ENCODE data around the gene ERCC3. TPM values are rescaled to one million over a fixed set of nuclear protein-coding genes. Genes with fewer than 3 reads are reported as not detected.

Gene ERCC3
- total RNA-seq, 1 donor from 2014 or later: 52.9 TPM

DNA sequence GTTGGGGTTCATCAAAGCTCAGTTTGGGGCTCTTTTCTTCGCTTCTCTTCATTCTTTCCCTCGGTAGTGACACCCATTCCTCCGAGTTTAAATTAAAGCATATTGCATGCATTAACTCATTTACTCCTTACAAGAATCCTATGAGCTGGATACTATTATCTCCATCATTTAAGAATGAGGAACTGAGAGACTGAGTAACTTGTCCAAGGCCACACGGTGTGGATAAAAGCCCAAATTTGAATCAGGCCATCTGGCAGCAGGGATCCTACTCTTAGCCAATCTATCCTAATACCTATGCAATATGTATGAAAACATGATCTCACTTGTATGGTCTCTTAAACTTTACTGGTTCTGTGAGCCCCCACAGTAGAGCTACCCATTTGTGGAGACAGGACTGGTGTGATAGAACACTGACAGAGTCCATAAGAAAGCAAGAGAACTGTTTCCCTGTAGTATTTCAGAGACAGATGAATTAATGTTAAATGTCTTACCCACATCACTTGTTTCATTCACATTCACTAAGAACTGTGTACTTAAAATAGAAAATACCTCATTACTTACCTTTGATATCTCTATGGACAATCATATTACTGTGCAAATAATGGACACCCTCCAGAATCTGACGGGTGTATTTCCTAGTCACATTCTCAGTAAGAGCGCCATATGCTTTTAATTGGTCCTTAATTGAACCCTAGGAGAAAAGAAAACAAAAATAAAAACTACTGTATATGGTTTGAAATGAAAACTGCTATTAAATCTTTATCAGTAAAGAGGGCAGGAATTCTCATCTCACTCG lies 20.4 kb upstream of the ERCC3 start:
- Mint-ChIP-seq H3K27me3 (no peaks in the 10 kb centered on the region), H3K27ac (no peak overlapping the region), H3K9me3 (no peaks in the 10 kb centered on the region), H3K36me3 (peaks cover 40% of the 10 kb centered on the region), H3K4me3 (no peak overlapping the region), H3K4me1 (ENCODE audit: unreplicated experiment) (no peaks in the 10 kb centered on the region)
- no peak for DNase-seq (ENCODE audit: extremely low spot score, unreplicated experiment)
- TF ChIP-seq, protein P1, sequence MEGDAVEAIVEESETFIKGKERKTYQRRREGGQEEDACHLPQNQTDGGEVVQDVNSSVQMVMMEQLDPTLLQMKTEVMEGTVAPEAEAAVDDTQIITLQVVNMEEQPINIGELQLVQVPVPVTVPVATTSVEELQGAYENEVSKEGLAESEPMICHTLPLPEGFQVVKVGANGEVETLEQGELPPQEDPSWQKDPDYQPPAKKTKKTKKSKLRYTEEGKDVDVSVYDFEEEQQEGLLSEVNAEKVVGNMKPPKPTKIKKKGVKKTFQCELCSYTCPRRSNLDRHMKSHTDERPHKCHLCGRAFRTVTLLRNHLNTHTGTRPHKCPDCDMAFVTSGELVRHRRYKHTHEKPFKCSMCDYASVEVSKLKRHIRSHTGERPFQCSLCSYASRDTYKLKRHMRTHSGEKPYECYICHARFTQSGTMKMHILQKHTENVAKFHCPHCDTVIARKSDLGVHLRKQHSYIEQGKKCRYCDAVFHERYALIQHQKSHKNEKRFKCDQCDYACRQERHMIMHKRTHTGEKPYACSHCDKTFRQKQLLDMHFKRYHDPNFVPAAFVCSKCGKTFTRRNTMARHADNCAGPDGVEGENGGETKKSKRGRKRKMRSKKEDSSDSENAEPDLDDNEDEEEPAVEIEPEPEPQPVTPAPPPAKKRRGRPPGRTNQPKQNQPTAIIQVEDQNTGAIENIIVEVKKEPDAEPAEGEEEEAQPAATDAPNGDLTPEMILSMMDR (conservative IDR thresholded peaks at IDR 0.05): no peak

DNA sequence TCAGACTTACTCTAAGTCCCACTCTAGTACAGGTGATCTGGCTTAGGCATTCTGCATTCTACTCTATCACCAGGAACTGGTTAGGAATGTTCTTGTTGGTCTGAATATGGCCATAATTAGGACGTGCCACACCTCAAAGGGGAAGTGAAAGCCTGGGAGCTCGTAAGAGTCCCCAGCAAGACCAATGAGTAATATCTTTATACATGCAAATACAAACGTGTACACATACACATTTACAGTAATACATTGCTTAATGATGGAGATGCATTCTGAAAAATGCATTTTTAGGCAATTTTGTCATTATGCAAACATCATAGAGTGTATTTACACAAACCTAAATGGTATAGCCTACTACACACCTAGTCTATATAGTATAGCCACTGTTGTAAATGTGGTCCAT lies 19.5 kb upstream of the ERCC3 start:
- H3K4me3 Mint-ChIP-seq: no peak overlapping the region
- H3K36me3 Mint-ChIP-seq: peaks cover 36% of the 10 kb centered on the region
- no peaks in the 10 kb centered on the region for H3K27me3 Mint-ChIP-seq
- H3K9me3 Mint-ChIP-seq: no peaks in the 10 kb centered on the region
- H3K27ac Mint-ChIP-seq: no peak overlapping the region
- no peak for DNase-seq (ENCODE audit: extremely low spot score, unreplicated experiment)
- TF ChIP-seq, protein P1 (conservative IDR thresholded peaks at IDR 0.05): no peak
- no peaks in the 10 kb centered on the region for H3K4me1 Mint-ChIP-seq (ENCODE audit: unreplicated experiment)

DNA sequence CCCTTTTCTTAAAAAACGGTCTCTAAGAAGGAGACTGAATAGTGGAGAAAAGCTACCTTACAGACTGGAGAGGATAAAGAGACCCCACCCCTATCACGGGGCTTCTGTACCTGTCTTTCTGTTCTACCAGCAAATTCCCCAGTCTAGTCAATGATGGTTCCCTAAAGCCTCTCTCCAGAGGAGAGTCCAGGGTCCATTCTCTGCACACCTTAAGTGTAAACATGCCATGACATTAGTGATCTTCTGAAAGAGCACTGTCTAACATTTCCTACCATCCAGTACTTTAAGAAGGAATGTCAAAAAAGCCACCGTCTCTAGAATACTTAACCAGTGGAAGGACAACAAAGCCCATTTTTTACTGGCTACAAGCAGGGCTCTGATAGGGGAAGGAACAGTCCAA lies 17.0 kb upstream of the ERCC3 start:
- no peaks in the 10 kb centered on the region for H3K27me3 Mint-ChIP-seq
- no peak overlapping the region for H3K27ac Mint-ChIP-seq
- H3K36me3 Mint-ChIP-seq: peaks cover 34% of the 10 kb centered on the region
- DNase-seq (ENCODE audit: extremely low spot score, unreplicated experiment): no peak
- no peaks in the 10 kb centered on the region for H3K4me1 Mint-ChIP-seq (ENCODE audit: unreplicated experiment)
- no peak overlapping the region for H3K4me3 Mint-ChIP-seq
- TF ChIP-seq, protein P1 (conservative IDR thresholded peaks at IDR 0.05): no peak
- no peaks in the 10 kb centered on the region for H3K9me3 Mint-ChIP-seq

DNA sequence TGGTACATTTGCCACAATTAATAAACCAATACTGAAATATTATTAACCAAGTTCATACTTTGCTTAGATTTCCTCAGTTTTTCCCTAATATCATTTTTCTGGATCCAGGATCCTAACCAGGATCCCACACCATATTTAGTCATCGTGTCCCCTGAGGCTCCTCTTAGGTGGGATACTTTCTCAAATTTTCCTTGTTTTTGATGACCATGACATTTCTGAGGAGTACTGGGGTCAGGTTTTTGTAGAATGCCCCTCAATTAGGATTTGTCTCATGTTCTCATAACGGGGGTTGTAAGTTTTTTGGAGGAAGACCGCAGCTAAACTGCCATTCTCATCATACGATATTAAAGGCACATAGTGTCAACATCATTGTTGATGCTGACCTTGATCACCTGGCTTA lies 15.5 kb upstream of the ERCC3 start:
- Mint-ChIP-seq H3K27ac (no peak overlapping the region), H3K9me3 (no peaks in the 10 kb centered on the region), H3K4me1 (ENCODE audit: unreplicated experiment) (no peaks in the 10 kb centered on the region), H3K36me3 (peaks cover 27% of the 10 kb centered on the region), H3K4me3 (no peak overlapping the region), H3K27me3 (no peaks in the 10 kb centered on the region)
- TF ChIP-seq, protein P1 (conservative IDR thresholded peaks at IDR 0.05): no peak
- no peak for DNase-seq (ENCODE audit: extremely low spot score, unreplicated experiment)

DNA sequence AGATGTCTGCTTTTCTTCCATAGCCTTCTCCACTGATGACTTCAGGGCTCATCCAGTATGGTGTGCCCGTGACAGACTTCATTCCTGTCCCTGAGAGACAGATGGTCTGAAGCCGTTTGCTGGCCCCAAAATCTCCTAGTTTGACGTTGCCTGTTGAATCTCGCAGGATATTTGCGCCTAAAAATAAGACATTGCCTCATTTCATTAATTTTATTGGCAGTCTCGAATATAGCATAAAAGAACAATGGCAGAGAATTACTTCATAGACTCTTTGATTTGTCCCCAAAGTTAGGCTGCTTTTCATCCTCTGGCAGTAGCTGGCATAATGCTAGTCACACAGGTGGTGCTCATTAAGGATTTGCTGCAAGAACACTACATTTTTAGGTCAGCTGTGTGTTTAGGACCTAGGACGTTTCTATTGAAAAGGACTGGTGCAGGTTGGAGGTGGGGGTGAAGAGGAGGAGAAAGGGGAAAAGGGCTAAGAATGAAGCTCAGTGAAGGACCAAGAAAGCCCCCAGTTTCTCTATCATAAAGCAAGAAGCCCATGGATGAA lies 14.7 kb upstream of the ERCC3 start:
- TF ChIP-seq, protein P1 (conservative IDR thresholded peaks at IDR 0.05): no peak
- H3K27ac Mint-ChIP-seq: no peak overlapping the region
- no peaks in the 10 kb centered on the region for H3K27me3 Mint-ChIP-seq
- H3K4me1 Mint-ChIP-seq (ENCODE audit: unreplicated experiment): no peaks in the 10 kb centered on the region
- H3K4me3 Mint-ChIP-seq: no peak overlapping the region
- no peak for DNase-seq (ENCODE audit: extremely low spot score, unreplicated experiment)
- peaks cover 21% of the 10 kb centered on the region for H3K36me3 Mint-ChIP-seq
- H3K9me3 Mint-ChIP-seq: no peaks in the 10 kb centered on the region

Measured in type B pancreatic cell (in vitro differentiated cells).